GM19463 (cell line): ENCODE results near the gene UNKL.

Experiments used
- ATAC-seq: cut with Tn5 transposase; IDR thresholded peaks from one replicate; pipeline ENCODE4 v1.9.1; 2021; ENCODE audit warnings: mild to moderate bottlenecking, moderate library complexity; ENCODE audit not compliant: unreplicated experiment

UNKL gene

GRCh38 chr16:1407753-1408152 is 6.8 kb downstream of the UNKL start:
- ATAC-seq, result no peak

GRCh38 chr16:1403733-1404132 is 10.8 kb downstream of the UNKL start:
- no peak for ATAC-seq

GRCh38 chr16:1403036-1403435 is 11.5 kb downstream of the UNKL start:
- no peak for ATAC-seq

- no peak for ATAC-seq
Measured at GRCh38 chr16:1401758-1402154, 12.7 kb downstream of the UNKL start.

GRCh38 chr16:1401061-1401757 is 13.3 kb downstream of the UNKL start:
- no peak for ATAC-seq

GRCh38 chr16:1398826-1399581 is 15.5 kb downstream of the UNKL start:
- ATAC-seq, result no peak

- ATAC-seq, result no peak
Measured at GRCh38 chr16:1398351-1398750, 16.2 kb downstream of the UNKL start.

- ATAC-seq, result no peak
Measured at GRCh38 chr16:1397779-1398178, 16.7 kb downstream of the UNKL start.

GRCh38 chr16:1395444-1396031 is 19.0 kb downstream of the UNKL start:
- ATAC-seq, result no peak

- no peak for ATAC-seq
Measured at GRCh38 chr16:1394367-1394951, 20.0 kb downstream of the UNKL start.

- ATAC-seq, result no peak
Measured at GRCh38 chr16:1393613-1394176, 20.8 kb downstream of the UNKL start.

- no peak for ATAC-seq
Measured at GRCh38 chr16:1392826-1393225, 21.7 kb downstream of the UNKL start.

GRCh38 chr16:1390239-1390779 is 24.2 kb downstream of the UNKL start:
- no peak for ATAC-seq

- ATAC-seq, result no peak
Measured at GRCh38 chr16:1389762-1390161, 24.7 kb downstream of the UNKL start.

- ATAC-seq, result no peak
Measured at GRCh38 chr16:1387331-1387730, 27.2 kb downstream of the UNKL start.

GRCh38 chr16:1385232-1385631 is 29.3 kb downstream of the UNKL start:
- no peak for ATAC-seq

- ATAC-seq, result no peak
Measured at GRCh38 chr16:1383556-1383955, 30.9 kb downstream of the UNKL start.

GRCh38 chr16:1381612-1382406 is 32.7 kb downstream of the UNKL start:
- no peak for ATAC-seq

- ATAC-seq, result no peak
Measured at GRCh38 chr16:1380195-1380594, 34.3 kb downstream of the UNKL start.

GRCh38 chr16:1379304-1380076 is 35.0 kb downstream of the UNKL start:
- no peak for ATAC-seq
